Measurements from ENCODE around the gene IL9.

DNA sequence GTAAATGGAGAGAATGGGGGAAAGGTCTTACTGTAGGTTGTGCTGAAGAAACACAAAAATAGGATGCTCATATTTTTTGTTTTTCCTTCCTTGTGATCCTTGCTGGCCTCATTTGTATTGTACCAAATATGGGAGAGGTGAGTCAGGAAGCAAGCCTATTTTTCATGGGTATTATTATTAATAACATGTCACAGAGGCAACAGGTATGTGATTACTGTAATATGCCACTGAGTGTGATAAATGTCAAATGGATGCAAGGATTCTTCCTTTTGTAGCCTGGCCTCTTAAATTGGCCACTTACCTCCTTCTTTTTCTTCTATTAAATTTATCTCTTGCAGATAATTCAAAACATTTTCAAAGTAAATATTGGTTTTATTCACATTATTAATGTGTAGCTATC, 48.9 kb upstream of the IL9 start:
- no peak for TF ChIP-seq CTCF (conservative IDR thresholded peaks at IDR 0.05 in 1 of 2, IDR thresholded peaks at IDR 0.05 in 1 of 2; ENCODE audit: low read depth in 1 of 2, low read length in 2 of 2)
- TF ChIP-seq EZH2 (IDR thresholded peaks at IDR 0.05; ENCODE audit: low read length, missing control alignments), result no peak

Data from fibroblast of lung (primary cell).